ENCODE measurements around the gene CDCA3.

DNA sequence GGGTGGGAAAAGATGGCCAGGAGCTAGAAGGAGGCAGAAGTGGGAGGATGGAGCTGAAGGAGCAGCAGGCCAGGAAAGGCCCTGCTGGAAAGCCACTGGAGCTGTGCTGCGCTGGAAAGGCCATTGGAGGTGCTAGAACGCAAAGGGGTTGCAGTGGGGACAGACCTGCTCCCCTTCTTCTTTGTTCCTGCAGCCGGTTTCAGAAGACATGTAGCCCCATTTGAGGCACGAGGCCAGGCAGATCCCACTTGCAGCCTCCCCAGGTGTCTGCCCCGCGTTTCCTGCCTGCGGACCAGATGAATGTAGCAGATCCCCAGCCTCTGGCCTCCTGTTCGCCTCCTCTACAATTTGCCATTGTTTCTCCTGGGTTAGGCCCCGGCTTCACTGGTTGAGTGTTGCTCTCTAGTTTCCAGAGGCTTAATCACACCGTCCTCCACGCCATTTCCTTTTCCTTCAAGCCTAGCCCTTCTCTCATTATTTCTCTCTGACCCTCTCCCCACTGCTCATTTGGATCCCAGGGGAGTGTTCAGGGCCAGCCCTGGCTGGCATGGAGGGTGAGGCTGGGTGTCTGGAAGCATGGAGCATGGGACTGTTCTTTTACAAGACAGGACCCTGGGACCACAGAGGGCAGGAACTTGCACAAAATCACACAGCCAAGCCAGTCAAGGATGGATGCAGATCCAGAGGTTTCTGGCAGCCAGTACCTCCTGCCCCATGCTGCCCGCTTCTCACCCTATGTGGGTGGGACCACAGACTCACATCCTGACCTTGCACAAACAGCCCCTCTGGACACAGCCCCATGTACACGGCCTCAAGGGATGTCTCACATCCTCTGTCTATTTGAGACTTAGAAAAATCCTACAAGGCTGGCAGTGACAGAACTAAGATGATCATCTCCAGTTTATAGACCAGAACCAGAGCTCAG is 31.7 kb downstream of the CDCA3 start:
- TF ChIP-seq, protein P1, sequence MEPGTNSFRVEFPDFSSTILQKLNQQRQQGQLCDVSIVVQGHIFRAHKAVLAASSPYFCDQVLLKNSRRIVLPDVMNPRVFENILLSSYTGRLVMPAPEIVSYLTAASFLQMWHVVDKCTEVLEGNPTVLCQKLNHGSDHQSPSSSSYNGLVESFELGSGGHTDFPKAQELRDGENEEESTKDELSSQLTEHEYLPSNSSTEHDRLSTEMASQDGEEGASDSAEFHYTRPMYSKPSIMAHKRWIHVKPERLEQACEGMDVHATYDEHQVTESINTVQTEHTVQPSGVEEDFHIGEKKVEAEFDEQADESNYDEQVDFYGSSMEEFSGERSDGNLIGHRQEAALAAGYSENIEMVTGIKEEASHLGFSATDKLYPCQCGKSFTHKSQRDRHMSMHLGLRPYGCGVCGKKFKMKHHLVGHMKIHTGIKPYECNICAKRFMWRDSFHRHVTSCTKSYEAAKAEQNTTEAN (CRISPR knock-in tag; IDR thresholded peaks at IDR 0.05), result no peak
- TF ChIP-seq, protein P2, sequence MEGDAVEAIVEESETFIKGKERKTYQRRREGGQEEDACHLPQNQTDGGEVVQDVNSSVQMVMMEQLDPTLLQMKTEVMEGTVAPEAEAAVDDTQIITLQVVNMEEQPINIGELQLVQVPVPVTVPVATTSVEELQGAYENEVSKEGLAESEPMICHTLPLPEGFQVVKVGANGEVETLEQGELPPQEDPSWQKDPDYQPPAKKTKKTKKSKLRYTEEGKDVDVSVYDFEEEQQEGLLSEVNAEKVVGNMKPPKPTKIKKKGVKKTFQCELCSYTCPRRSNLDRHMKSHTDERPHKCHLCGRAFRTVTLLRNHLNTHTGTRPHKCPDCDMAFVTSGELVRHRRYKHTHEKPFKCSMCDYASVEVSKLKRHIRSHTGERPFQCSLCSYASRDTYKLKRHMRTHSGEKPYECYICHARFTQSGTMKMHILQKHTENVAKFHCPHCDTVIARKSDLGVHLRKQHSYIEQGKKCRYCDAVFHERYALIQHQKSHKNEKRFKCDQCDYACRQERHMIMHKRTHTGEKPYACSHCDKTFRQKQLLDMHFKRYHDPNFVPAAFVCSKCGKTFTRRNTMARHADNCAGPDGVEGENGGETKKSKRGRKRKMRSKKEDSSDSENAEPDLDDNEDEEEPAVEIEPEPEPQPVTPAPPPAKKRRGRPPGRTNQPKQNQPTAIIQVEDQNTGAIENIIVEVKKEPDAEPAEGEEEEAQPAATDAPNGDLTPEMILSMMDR (IDR thresholded peaks at IDR 0.05), result no peak
- TF ChIP-seq, protein P3, sequence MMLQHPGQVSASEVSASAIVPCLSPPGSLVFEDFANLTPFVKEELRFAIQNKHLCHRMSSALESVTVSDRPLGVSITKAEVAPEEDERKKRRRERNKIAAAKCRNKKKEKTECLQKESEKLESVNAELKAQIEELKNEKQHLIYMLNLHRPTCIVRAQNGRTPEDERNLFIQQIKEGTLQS (CRISPR knock-in tag; conservative IDR thresholded peaks at IDR 0.05), result no peak
- no peak for TF ChIP-seq SP1 (CRISPR knock-in tag; conservative IDR thresholded peaks at IDR 0.05)
